B cell (primary cell): Measurements from ENCODE around the gene KCNT1. TPM values are rescaled to one million over a fixed set of nuclear protein-coding genes. Genes with fewer than 3 reads are reported as not detected.

Source experiments
- ATAC-seq: fragments of 200-7000 bp; cut with Tn5 transposase; one replicate; pipeline ENCODE4 v1.10.0; 2021; ENCODE audit warnings: low read depth, mild to moderate bottlenecking, moderate number of reproducible peaks, moderate library complexity
- CTCF ChIA-PET: fragments of 350-600 bp; sonication (Branson Sonifier 250); formaldehyde crosslinking; loops from one replicate; lab custom pipeline; 2021; ENCODE audit warnings: antibody characterized with exemption, inconsistent platforms; lab: Charles Lee
- POLR2A ChIA-PET: fragments of 350-600 bp; sonication (Branson Sonifier 250); formaldehyde crosslinking; loops from one replicate; lab custom pipeline; 2021; ENCODE audit warnings: antibody characterized with exemption; lab: Charles Lee
- DNase-seq: peaks from one replicate; pipeline ENCODE4 v3.0.0; 2013
- H2AFZ ChIP-seq: 2 replicates; pipeline ENCODE4 v1.6.1; 2012; ENCODE audit warnings: mild to moderate bottlenecking, low read depth, low read length; ENCODE audit not compliant: insufficient read depth, poor library complexity, severe bottlenecking
- H3K27ac ChIP-seq, 2 donors: 1 replicate in 1 of 2; 2 replicates in 1 of 2; pipeline ENCODE4 v1.5.1; 2012 to 2013; ENCODE audit warnings: low read length in 2 of 2, mild to moderate bottlenecking in 2 of 2, moderate library complexity in 1 of 2
- H3K27me3 ChIP-seq, 4 experiments: fragments of 200-600 bp in 1 of 4; sonication (generic) in 1 of 4; replicated peaks in 1 of 4; 1 replicate in 2 of 4; 2 replicates in 2 of 4; pipeline versions ENCODE4 v1.6.1 to v1.7.0; 2013 to 2016; ENCODE audit warnings: low read length in 3 of 4, mild to moderate bottlenecking in 2 of 4, mixed read lengths in 1 of 4, moderate library complexity in 1 of 4; ENCODE audit not compliant: insufficient read depth in 4 of 4, control insufficient read depth in 3 of 4; ENCODE audit errors: control extremely low read depth in 1 of 4
- H3K36me3 ChIP-seq, 2 experiments: replicated peaks in 1 of 2; 1 replicate in 1 of 2; 2 replicates in 1 of 2; pipeline versions ENCODE4 v1.6.1 to v1.7.1; 2013; ENCODE audit warnings: low read length in 1 of 2; ENCODE audit not compliant: insufficient read depth in 2 of 2, control insufficient read depth in 1 of 2; ENCODE audit errors: control extremely low read depth in 1 of 2, extremely low read depth in 1 of 2
- H3K4me1 ChIP-seq, 2 donors: fragments of 200-600 bp in 1 of 2; sonication (generic) in 1 of 2; 1 replicate in 1 of 2; 2 replicates in 1 of 2; pipeline versions ENCODE4 v1.5.1 to v1.6.1; 2013 to 2017; ENCODE audit warnings: low read length in 2 of 2; ENCODE audit not compliant: control insufficient read depth in 2 of 2, insufficient read depth in 2 of 2
- H3K4me2 ChIP-seq: replicated peaks from 2 replicates; pipeline ENCODE3; 2012; ENCODE audit warnings: mild to moderate bottlenecking, low read depth, low read length; ENCODE audit not compliant: poor library complexity, severe bottlenecking
- H3K4me3 ChIP-seq, 5 experiments: fragments of 200-600 bp in 1 of 5; sonication (generic) in 1 of 5; 1 replicate in 3 of 5; 2 replicates in 2 of 5; pipeline versions ENCODE4 v1.5.1 to v1.7.0; 2011 to 2016; ENCODE audit warnings: low read length in 4 of 5, mild to moderate bottlenecking in 4 of 5, low read depth in 2 of 5, control low read depth in 1 of 5, moderate library complexity in 1 of 5; ENCODE audit not compliant: insufficient read depth in 1 of 5; ENCODE audit errors: control extremely low read depth in 1 of 5, extremely low read depth in 1 of 5
- H3K79me2 ChIP-seq: fragments of 200-600 bp; sonication (generic); one replicate; pipeline ENCODE4 v1.6.0; 2016; ENCODE audit warnings: low read length; ENCODE audit not compliant: control insufficient read depth, insufficient read depth
- H3K9ac ChIP-seq: fragments of 200-600 bp; sonication (generic); 2 replicates; pipeline ENCODE4 v1.6.1; 2017; ENCODE audit warnings: mild to moderate bottlenecking, low read length, moderate library complexity
- H3K9me3 ChIP-seq, 3 donors: one replicate each; pipeline versions ENCODE4 v1.6.1 to v1.7.1; 2013; ENCODE audit warnings: low read length in 2 of 3; ENCODE audit not compliant: control insufficient read depth in 2 of 3, insufficient read depth in 1 of 3; ENCODE audit errors: control extremely low read depth in 1 of 3
- H4K20me1 ChIP-seq: 2 replicates; pipeline ENCODE4 v1.6.0; 2012; ENCODE audit warnings: mild to moderate bottlenecking, low read length; ENCODE audit not compliant: insufficient read depth, control insufficient read depth, poor library complexity, severe bottlenecking
- H3K27ac Mint-ChIP-seq: one replicate; pipeline ENCODE4 v1.8.0; 2021; ENCODE audit warnings: mixed read lengths
- H3K27me3 Mint-ChIP-seq: one replicate; pipeline ENCODE4 v1.8.0; 2021; ENCODE audit warnings: mixed read lengths
- H3K4me1 Mint-ChIP-seq: one replicate; pipeline ENCODE4 v1.8.0; 2021; ENCODE audit warnings: mixed read lengths
- H3K4me3 Mint-ChIP-seq: one replicate; pipeline ENCODE4 v1.8.0; 2021; ENCODE audit warnings: mixed read lengths
- H3K9me3 Mint-ChIP-seq: one replicate; pipeline ENCODE4 v1.8.0; 2022; ENCODE audit warnings: mixed read lengths; ENCODE audit not compliant: insufficient read depth
- EZH2 ChIP-seq: IDR thresholded peaks from 2 replicates; pipeline ENCODE4 v1.6.1; 2012; ENCODE audit warnings: borderline replicate concordance, low read depth, mild to moderate bottlenecking, moderate library complexity, low read length; ENCODE audit not compliant: insufficient read depth, poor library complexity, severe bottlenecking
- WGBS: methylation state at CpG from one replicate; pipeline ENCODE4 v1.1.5; 2013; ENCODE audit warnings: missing lambda C conversion rate; ENCODE audit not compliant: insufficient coverage; 5-methylcytosine and 5-hydroxymethylcytosine counted together
- intact Hi-C: fragments of 100-400 bp; cut with micrococcal nuclease; formaldehyde crosslinking; loops from one replicate; pipeline ENCODE4 v1.10.0; 2022
- polyA plus RNA-seq: library from polyadenylated mRNA; depleted of rRNA; stranded (reverse); fragments of >200 nt; gene quantifications from 2 replicates; pipeline ENCODE4 v1.2.3, GENCODE V29; 2012
- total RNA-seq, 2 donors: library from RNA; stranded (reverse); fragments of 120-200 nt in 1 of 2; gene quantifications; 1 replicate in 1 of 2; 2 replicates in 1 of 2; pipeline versions ENCODE4 v1.2.3 to v1.2.4, GENCODE V29; 2013 to 2022
- TF ChIP-seq, protein P1 (sequence below): fragments of 200-600 bp; IDR thresholded peaks from one replicate; pipeline ENCODE4 v1.8.0; 2022; ENCODE audit warnings: antibody characterized with exemption, mild to moderate bottlenecking

The KCNT1 gene
- total and polyA plus RNA-seq, 2 donors (not counting 1 experiment from before 2014, with no cell fraction given): not detected

DNA sequence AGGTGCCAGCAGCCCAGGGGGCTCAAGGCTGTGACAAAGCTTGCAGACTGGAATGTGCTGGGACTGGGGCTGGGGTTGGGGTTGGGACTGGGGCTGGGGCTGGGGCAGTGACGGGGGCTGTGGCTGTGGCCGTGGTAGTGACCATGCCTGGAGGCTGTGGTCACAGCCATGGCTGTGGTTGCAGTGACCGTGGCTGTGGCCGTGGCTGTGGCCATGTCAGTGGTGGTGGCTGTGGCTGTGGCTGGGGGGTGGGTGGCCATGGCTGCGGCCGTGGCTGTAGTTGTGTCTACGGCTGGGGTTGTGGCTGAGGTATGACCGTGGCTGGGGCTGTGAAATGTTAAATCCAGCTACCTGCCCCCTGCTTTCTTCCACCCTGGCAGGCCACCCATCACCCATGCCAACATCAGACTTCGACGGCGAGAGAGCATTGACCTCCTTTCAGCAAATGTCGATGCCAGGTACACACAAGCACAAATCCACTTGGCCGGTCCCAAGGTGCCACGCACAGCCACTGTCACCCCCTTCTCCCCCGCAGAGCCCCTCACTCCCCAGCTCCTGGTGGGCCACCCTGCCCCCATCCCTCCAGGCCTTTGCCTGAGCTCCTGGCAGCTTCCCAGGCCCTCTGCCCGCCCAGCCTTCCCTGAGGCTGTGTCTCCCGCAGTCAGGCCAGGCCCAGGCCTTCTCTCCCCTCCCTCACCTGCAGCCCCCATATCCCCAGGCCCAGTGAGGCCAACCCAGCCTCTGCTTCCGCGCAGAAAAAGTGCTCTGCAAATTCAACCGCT, 23.6 kb upstream of the KCNT1 start:
- no peak for DNase-seq
- H3K27me3 ChIP-seq: no peaks in the 10 kb centered on the region
- no peaks in the 10 kb centered on the region for H3K4me1 Mint-ChIP-seq
- H2AFZ ChIP-seq: no peak overlapping the region
- H3K4me3 ChIP-seq: no peak overlapping the region
- no peak overlapping the region for H3K4me2 ChIP-seq
- intact Hi-C loops: no loop called here
- no peak overlapping the region for H3K4me3 Mint-ChIP-seq
- H3K9ac ChIP-seq: no peak overlapping the region
- ATAC-seq: no peak
- no peaks in the 10 kb centered on the region for H3K79me2 ChIP-seq
- TF ChIP-seq, protein P1, sequence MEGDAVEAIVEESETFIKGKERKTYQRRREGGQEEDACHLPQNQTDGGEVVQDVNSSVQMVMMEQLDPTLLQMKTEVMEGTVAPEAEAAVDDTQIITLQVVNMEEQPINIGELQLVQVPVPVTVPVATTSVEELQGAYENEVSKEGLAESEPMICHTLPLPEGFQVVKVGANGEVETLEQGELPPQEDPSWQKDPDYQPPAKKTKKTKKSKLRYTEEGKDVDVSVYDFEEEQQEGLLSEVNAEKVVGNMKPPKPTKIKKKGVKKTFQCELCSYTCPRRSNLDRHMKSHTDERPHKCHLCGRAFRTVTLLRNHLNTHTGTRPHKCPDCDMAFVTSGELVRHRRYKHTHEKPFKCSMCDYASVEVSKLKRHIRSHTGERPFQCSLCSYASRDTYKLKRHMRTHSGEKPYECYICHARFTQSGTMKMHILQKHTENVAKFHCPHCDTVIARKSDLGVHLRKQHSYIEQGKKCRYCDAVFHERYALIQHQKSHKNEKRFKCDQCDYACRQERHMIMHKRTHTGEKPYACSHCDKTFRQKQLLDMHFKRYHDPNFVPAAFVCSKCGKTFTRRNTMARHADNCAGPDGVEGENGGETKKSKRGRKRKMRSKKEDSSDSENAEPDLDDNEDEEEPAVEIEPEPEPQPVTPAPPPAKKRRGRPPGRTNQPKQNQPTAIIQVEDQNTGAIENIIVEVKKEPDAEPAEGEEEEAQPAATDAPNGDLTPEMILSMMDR: no peak
- TF ChIP-seq EZH2: no peak
- H3K9me3 Mint-ChIP-seq: no peaks in the 10 kb centered on the region
- H3K36me3 ChIP-seq: no peaks in the 10 kb centered on the region
- H3K4me1 ChIP-seq: no peaks in the 10 kb centered on the region
- peaks cover 3% of the 10 kb centered on the region for H3K27me3 Mint-ChIP-seq
- ChIA-PET CTCF (no interaction called here), POLR2A (no interaction called here)
- H3K9me3 ChIP-seq: peaks cover 0 to 4% (median 0%) of the 10 kb centered on the region in 3 donors
- 90% methylated on average over 18 of the region's 20 CpGs for WGBS
- H4K20me1 ChIP-seq: no peaks in the 10 kb centered on the region
- H3K27ac ChIP-seq: no peak overlapping the region
- no peak overlapping the region for H3K27ac Mint-ChIP-seq

- Histone ChIP-seq H3K9ac (no peak overlapping the region), H4K20me1 (no peaks in the 10 kb centered on the region), H3K36me3 (no peaks in the 10 kb centered on the region), H3K4me2 (no peak overlapping the region), H2AFZ (no peak overlapping the region), H3K4me3 (no peak overlapping the region), H3K79me2 (no peaks in the 10 kb centered on the region), H3K4me1 (no peaks in the 10 kb centered on the region), H3K27me3 (no peaks in the 10 kb centered on the region), H3K9me3 (peaks cover 0 to 4% (median 0%) of the 10 kb centered on the region in 3 donors), H3K27ac (no peak overlapping the region)
- POLR2A ChIA-PET: no interaction called here
- WGBS: 83% methylated on average over 16 of the region's 16 CpGs
- CTCF ChIA-PET: no interaction called here
- Mint-ChIP-seq H3K27me3 (peaks cover 3% of the 10 kb centered on the region), H3K9me3 (no peaks in the 10 kb centered on the region), H3K27ac (no peak overlapping the region), H3K4me3 (no peak overlapping the region), H3K4me1 (no peaks in the 10 kb centered on the region)
- ATAC-seq (no peak), DNase-seq (no peak)
- intact Hi-C loops: no loop called here
- TF ChIP-seq EZH2: no peak
- TF ChIP-seq, protein P1: no peak
These were observed 21.9 kb upstream of the KCNT1 start for GRCh38 chr9:135680056-135680455.
